ENCODE measurements around the gene SHROOM3. TPM values are rescaled to one million over a fixed set of nuclear protein-coding genes. Genes with fewer than 3 reads are reported as not detected.

The SHROOM3 gene
- total RNA-seq, 1 donor from 2014 or later = 0.51 TPM

DNA sequence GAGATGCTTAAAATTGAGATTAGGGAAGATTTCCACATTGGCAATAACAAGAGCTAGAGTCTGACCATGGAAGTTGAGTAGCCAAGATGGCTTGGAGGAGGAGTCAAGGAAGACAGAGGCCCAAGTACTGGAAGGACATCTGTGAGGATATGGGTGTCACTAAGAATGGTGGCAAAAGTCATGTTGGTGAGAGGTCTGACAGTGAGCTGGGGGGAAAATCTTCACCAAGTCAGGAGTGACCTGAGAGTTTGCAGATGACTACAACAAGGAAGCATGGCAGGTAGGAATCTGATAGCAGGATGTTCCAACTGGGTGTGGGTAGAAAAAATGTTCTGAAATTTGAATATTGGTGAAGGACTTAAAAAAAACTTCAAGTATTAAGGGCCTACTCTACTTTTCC, 103.3 kb downstream of the SHROOM3 start:
- no peak for DNase-seq (ENCODE audit: low spot score)

DNA sequence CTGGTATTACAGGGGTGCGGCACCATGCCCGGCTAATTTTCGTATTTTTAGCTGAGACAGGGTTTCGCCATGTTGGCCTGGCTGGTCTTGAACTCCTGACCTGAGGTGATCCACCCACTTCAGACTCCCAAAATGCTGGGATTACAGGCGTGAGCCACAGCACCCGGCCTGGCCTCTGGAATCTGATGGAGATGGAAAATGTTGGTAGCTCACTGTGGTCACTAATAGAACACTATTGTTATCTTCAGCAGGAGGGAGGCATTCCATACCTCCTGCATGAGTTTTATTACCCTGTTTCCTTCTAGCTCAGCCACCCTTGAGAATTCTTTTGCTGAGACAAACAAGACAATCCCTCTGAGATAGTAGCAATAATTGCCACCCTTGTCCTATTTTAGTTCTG, 105.0 kb downstream of the SHROOM3 start:
- DNase-seq (ENCODE audit: low spot score) = no peak

DNA sequence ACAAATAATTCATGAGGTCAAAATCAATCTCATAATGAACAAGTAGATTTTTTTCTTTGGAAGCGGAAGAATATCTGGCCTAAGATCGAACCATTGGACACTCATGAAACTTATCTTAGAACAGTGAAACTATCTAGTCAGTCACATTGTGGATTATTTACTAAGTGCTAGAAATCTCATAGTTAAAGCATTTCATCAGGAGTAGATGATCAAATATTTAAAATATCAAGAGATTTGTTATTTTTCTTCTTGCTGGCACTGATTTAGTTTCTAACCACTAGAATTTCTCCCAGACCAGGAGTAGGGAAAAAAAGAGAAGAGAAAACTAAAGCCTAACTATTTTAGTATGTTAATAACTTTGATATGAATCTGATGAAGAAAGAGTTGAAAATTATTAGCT, 105.5 kb downstream of the SHROOM3 start:
- DNase-seq (ENCODE audit: low spot score) = no peak

DNA sequence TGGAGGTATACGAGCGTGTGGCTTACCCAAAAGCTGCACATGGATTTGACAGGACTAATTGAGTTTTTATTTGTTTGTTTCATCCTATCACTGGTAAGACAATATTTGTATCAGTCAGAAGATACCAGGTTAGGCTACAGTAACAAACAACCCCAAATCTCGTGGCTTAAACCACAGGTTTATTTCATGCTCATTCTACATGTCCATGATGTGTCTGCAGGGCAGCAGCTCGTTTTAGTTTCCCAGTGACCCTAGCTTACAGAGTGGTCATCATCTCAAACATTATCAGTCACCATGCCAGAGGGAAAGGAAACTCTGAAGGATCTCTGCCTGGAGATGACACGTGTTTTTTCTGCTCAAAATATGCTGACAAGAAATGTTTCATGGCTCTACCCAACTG, 108.3 kb downstream of the SHROOM3 start:
- DNase-seq (ENCODE audit: low spot score) = no peak

DNA sequence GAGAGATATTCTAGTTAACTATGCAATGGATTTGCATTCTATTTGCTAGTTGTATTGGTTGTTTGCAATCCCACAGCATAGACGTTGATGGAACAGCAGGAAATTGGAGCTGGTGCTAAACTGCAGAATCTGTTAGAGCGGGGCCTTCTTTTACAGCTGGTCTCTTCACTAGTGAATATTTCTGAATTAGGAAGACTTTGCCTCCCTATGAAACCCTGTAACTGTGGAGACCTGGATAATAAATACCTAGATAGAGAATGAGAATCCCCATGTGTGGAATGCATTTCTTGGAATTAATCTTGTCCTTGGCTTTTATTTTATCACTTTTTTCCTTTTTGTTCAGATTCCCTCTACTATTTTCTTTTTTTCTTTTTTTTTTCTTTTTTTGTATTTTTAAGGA, 109.7 kb downstream of the SHROOM3 start:
- no peak for DNase-seq (ENCODE audit: low spot score)

DNA sequence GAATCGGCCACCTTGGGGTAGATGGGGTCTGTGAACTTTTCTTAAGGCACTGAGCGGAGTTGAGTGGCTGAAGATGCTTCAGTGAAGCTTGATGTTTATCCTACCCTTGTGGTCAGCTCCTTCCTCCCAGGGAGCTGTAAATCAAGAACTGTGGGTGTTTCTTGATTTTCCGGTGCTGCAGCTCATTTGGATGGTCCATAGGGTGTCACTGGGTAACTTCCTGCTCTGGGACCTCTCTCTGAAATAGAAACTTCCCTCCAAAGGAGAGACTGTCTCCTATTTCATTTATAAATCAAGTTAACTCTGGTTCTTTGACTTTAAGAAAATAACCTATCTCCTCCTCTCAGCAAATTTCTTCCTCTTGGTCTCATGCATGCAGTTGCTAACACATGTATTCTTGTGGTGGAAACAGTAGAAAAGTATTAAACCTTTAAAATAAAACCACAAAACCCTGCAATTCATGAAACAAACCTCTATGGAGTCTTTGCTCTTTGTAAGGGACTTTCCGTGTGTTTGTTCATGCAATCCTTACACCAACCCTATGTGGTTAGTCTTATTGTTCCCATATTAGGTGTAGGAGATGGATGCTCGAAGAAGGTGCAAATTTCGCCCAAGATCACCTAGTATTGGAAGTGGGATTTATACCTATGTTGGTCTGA, 110.3 kb downstream of the SHROOM3 start:
- DNase-seq (ENCODE audit: low spot score) = no peak

DNA sequence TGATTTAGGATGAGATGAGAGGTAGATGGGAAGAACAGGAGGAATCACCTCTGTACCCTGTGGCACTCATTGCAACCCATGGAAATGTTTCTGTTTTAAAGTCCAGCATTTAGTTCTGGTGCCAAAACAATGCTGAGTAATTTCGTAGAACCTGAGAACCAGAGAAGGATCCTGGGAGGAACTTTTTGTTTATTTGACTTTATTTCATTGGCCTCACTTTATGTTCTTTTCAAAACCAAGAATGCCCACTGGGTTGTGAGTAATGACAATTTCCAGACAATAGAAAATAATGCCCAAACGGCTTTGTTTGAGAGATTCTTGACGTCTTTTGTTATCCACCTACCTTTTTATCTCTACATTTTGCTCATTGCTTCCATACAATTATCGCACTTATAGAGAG, 111.3 kb downstream of the SHROOM3 start:
- DNase-seq (ENCODE audit: low spot score) = no peak

DNA sequence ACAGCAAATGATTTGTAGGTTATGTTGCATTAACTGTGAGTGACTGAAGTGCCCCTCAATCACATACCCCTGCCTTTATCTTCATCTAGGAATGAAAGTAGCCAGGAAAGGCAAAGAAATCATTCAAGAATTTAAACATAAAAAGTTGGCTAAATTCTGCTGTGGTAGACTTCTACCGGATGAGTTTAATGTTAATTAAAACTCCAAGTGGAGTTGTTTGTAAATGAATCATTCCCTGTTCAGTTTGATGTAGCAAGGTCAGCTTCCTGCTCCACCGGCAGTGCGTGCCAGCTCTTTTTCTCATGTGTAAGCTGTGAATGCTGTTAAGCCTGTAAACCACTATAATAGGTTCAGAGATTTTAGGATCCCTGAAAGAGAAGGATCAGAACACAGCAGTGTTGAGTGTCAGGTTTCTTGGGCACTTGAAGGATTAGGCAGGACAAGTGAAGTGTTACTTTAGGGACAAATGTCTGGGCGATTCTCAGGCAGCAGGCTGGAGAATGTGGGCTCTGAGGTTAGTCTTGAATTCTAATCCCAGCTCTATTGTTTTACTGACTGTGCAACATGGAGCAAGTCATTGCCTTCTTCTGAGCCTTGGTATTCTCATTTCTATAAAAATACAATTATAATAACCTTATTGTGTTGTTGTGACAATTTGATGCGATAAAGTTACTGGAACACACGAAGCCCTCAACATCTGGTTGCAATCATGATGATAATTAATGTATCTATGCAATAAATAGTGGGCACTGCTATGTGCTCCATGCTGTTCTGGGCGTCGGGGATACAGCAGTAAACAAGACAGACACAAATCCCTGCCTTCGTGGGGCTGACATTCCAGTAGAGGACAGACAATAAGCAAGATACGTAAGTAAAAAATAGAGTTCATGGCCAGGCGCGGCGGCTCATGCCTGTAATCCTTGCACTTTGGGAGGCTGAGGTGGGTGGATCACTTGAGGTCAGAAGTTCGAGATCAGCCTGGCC, 112.0 kb downstream of the SHROOM3 start:
- no peak for DNase-seq (ENCODE audit: low spot score)

DNA sequence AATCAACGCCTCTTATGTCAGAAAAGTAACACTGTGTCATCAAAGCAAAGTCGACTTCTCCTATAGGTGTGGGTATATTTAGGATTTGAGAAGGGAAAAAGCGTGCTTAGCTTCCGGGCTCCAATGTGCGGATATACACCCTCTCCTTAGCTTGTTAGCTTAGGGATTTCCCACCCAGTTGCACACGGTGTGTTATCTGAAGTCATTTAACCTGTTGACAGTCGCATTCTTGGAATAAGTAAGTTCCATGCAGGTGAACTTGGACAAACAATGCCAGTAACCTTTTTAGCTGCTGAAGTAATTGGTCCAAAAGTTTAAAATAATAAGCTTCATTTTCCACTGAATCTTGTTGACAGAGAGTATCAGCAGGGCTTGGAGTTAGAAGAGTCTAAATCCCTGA, 113.7 kb downstream of the SHROOM3 start:
- no peak for DNase-seq (ENCODE audit: low spot score)

DNA sequence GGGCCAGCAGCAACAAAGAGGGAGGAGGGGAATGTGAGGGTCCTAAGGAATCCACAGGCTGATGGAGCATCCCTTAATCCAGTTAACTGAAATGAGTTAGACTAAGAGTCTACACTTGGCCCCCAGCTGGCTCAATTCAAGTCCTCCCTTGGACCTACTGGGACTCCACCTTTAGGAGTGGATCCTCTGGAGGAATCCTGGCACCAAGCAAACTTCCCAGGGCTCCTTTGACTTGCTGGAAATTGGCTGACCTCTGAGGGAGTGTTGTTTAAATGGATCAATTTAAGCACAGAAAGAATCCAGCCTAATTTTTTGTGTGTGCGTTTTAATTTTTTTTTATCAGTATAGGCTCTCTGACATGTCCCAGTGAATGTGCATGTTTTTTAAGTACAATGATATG, 114.7 kb downstream of the SHROOM3 start:
- DNase-seq (ENCODE audit: low spot score) = no peak

DNA sequence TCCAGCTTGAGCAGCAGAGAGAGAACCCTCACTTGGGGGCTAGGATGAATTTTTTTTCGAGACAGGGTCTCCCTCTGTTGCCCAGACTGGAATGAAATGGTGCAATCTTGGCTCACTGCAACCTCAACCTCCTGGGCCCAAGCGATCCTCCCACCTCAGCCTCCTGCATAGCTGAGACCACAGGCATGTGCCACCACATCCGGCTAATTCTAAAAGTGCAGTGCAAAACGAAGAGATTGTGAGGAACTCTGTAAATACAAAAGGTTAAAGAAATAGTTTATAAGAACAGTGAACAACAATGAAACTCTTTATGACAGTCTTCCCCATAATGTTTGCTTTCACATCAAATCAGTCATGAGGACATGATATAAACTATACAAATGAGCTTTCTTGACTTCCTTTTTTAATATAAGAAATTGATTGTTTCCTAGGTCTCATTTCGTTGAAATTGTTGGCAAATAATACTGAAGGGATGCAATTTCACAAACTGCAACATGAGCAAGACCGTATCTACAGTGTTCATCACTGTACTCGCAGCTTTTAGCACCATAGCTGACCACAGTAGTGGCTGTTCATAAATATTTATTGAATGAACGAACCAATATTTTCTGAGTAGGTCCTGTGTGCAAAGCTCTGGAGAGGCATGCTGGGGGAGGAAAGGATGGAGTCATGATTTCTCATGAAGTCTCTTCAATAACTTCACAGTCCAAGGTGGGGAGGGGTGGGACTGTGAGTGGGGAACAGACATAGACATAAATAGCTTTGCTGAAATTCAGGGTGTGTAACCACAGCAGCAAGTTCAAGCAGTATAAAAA, 116.1 kb downstream of the SHROOM3 start:
- DNase-seq (ENCODE audit: low spot score) = no peak

DNA sequence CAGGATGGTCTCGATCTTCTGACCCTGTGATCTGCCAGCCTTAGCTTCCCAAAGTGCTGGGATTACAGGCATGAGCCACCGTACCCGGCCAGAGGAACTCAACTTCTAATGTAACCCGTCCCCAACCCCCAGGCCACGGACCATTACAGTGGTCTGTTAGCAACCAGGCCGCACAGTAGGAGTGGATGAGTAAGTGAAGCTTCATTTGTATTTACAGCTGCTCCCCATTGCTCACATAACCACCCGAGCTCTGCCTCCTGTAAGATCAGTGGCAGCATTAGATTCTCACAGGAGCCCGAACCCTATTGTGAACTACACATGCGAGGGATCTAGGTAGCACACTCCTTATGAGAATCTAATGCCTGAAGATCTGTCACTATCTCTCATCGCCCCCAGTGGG, 119.6 kb downstream of the SHROOM3 start:
- no peak for DNase-seq (ENCODE audit: low spot score)

DNA sequence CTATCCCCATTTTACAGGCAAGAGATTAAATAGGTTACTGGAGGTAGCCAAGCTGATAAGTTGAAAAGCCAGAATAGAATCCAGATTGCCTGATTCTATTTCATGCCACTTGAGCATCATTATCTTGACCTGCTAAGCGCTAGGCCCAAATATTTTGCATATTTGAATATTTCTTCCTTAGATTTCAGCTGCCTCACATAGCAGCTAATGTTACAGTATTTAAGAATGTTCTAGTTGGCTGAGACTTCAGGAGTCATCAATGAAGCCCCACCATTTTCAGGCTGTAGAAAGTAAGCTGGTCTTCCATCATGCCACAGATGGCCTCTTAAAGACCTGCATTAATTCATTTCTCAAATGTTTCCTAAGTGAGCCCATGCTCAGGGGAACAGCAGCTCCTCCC, 121.4 kb downstream of the SHROOM3 start:
- no peak for DNase-seq (ENCODE audit: low spot score)

DNA sequence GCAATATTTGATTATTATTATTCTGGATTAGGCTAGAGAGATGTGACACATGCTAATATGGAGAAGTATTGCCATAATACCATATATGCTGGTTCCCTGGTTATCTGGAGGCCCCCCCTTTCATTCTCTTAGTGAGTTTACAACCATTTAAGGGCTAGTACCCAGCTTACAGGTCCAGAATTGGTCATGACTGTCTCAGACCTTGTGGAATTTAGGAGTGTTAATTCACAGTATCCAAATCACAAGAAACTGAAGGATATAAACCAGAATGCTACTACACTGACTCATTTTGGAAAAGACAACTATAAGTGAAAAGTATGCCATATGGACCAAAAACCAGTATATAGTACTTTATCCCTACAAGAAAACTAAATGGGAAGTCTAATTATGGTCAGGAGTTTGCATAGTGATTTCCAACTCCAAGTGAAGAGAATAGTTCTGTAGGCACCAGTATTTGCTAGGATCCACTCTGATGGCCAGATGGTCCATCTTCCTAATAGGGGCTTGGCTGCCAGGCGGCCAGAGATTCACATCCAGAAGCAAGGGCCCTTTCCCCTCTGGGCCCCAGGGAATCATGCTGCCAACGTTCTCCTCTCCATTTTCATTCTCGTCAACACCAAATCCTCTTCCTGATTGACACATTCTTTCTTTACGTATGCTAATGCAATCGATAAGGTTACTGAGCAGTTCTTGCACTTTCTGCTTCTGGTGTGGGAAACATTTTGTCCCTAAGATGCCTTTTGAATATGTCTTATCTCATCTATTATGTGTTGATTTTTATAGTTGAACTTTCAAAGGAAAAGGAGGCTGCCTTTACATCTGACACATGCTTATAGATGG, 123.6 kb downstream of the SHROOM3 start:
- DNase-seq (ENCODE audit: low spot score) = no peak

DNA sequence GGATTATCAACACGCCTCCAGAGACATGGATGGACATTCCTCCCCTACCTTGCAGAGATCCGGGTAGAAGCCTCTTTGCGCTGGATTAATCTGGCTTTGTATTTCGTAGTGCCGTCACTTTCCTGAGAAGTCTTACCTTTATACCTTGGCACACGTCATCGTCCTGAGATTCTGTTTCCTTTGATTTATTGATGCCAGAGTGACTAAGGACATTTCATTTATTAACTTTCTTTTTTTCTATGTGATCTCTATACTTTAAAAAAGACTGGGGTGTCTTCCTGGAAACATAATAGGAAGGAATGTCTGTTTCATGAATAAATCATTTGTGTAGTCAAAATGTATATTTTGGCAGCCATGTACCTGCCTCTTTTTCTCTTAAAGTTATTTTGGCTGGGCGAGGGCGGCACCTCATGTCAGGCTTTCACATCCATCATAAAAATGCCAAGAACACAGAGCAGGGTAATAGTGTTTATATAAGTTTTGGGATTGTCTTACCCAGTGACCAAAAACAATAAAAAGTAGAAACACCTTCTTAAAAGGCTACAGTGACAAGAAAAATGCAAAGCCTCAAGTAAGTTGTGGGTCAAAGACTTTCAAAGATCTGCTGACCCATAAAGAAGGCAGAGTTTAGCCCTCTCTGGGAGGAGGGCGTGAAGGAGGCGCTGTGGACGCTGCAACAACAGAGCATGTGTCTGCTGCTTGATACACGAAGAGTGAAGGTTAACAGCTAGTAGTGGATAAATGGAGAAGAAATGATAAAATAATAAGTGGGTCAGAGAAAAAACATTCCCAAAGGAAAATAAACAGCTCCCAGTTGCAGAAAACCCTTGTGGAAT, 124.4 kb downstream of the SHROOM3 start:
- DNase-seq (ENCODE audit: low spot score) = no peak

DNA sequence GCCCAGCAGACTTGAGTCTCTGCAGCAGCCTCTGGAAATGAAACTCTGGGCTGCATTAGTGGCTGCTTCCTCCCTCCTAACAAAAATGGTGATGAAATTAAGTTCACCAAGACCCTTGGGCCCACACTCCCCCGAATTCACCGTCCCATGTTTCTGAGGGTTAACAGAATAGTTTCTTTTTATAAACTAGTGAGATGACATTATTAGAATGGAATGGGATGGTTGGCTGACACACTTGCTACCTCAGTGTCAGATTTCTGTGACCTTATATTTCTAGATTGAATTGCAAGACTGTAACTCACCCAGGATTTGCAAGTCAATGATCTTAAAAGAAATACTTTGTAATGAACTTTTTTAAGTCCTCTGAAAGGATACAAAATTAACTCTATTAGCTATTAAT, 127.1 kb downstream of the SHROOM3 start:
- DNase-seq (ENCODE audit: low spot score) = no peak

DNA sequence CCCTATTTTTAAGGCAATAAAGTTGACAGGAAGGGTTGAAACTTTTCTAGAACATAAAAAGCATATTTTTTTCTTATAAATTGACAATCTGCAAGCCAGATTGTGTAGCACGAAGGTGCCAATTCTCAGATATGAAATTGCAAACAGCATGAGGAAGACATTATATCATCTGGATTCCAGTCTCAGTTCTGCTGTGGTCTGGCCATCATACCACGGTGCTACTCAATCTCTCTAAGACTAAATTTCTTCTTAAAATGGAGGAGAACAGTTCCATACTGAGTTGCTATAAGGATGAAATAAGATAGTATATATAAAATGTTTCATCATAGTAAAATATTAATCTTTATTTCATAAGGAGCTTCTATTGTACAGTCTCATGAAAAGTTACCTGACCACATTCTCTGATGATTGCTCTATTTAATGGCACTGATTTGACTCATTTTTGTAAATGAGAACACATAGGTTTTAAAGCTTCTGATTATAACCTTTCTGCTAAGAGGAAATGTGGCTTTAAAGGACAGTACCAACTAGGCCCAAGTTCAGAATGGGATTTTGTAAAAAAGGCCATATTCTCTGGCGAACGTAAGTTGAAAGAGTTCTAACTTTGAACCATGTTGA, 127.9 kb downstream of the SHROOM3 start:
- DNase-seq (ENCODE audit: low spot score) = no peak

DNA sequence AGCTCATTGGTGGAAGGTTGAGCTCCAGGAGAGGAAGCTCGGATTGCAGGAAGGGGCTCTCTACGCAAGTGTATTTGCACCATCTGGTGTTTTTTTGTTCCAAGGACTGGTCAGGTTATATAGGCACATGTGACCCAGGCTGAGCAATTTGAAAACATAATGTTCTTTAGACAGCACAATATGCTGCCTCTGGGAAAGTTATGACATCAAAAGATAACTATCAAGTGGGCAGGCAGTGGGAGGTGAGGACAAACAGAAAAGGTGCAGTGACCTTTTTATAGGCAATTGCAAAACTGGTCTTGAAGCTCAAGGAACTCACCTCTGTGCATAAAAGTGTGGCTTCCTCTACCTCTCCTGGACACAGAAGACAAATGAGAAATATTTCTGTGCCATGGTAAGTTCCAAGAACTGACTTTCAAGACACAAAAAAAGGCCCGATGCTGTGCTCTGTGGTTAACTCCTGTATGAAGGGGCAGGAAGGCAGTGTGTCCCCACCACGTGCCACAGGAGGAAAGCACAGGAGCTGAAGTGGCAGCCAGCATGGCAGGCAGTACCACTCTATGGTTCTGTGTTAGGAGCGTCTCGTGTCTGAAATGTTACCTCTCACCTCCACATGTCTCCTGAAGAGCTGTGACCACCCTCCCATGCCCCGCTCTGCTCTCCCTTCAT, 128.6 kb downstream of the SHROOM3 start:
- no peak for DNase-seq (ENCODE audit: low spot score)
